GM12878 (cell line): ENCODE data around the gene PSMB5. TPM values are rescaled to one million over a fixed set of nuclear protein-coding genes. Genes with fewer than 3 reads are reported as not detected.

Experiments used
- ATAC-seq: fragments of 200-7000 bp; cut with Tn5 transposase; 3 replicates; pipeline ENCODE4 v1.9.1; 2020; ENCODE audit warnings: mild to moderate bottlenecking, moderate library complexity
- BruUV-seq: library from RNA; stranded (reverse); fragments of 400-500 nt; replicated peaks from 2 replicates; lab custom pipeline; 2021; lab: Mats Ljungman, UMichigan
- CTCF ChIA-PET: fragments of 300-600 bp; sonication (Branson Sonifier 250); formaldehyde crosslinking; extraction: SDS; loops from one replicate; lab custom pipeline; 2021; ENCODE audit warnings: inconsistent platforms; lab: Yijun Ruan, JAX
- POLR2A ChIA-PET: fragments of 350-600 bp; formaldehyde crosslinking; extraction: SDS; loops from one replicate; lab custom pipeline; 2021; ENCODE audit warnings: inconsistent platforms; lab: Charles Lee
- RAD21 ChIA-PET: fragments of 300-600 bp; sonication (Branson Sonifier 250); formaldehyde crosslinking; loops from one replicate; lab custom pipeline; 2023; ENCODE audit warnings: antibody characterized with exemption; ENCODE audit not compliant: unreplicated experiment; lab: Charles Lee
- SMC1A ChIA-PET: fragments of 300-600 bp; sonication (Branson Sonifier 250); formaldehyde crosslinking; loops from one replicate; lab custom pipeline; 2023; ENCODE audit not compliant: unreplicated experiment, uncharacterized antibody; lab: Charles Lee
- DNase-seq: peaks from one replicate; pipeline ENCODE4 v3.0.0-alpha.2; 2011; ENCODE audit warnings: low read depth, low spot score
- FAIRE-seq: peaks from 3 replicates; lab custom pipeline; 2011; peaks lifted over from hg19 to GRCh38; lab: Jason Lieb, UNC
- H2AFZ ChIP-seq: 2 replicates; pipeline ENCODE4 v1.6.0; 2011; ENCODE audit warnings: low read depth, low read length, control low read depth; ENCODE audit not compliant: control insufficient read depth
- H3K27ac ChIP-seq: 2 replicates; pipeline ENCODE4 v1.5.1; 2011; ENCODE audit warnings: control low read depth; ENCODE audit not compliant: control insufficient read depth, insufficient read depth
- H3K27me3 ChIP-seq, 2 experiments: replicated peaks in 1 of 2; 2 replicates each; pipeline versions ENCODE4 v1.6.0 to v1.6.1; 2011; ENCODE audit warnings: low read length in 1 of 2; ENCODE audit not compliant: control insufficient read depth in 2 of 2, insufficient read depth in 2 of 2
- H3K36me3 ChIP-seq, 2 experiments: 2 replicates each; pipeline ENCODE4 v1.5.1; 2011; ENCODE audit warnings: low read length in 1 of 2; ENCODE audit not compliant: control insufficient read depth in 2 of 2, insufficient read depth in 2 of 2
- H3K4me1 ChIP-seq: 2 replicates; pipeline ENCODE4 v1.6.1; 2011; ENCODE audit warnings: mild to moderate bottlenecking, low read length, moderate library complexity, mixed read lengths; ENCODE audit not compliant: control insufficient read depth, insufficient read depth
- H3K4me2 ChIP-seq: 2 replicates; pipeline ENCODE4 v1.6.0; 2011; ENCODE audit warnings: control low read depth; ENCODE audit not compliant: control insufficient read depth, insufficient read depth
- H3K4me3 ChIP-seq: fragments of 200-600 bp; sonication (generic); 2 replicates; pipeline ENCODE4 v1.5.1; 2016
- H3K79me2 ChIP-seq: 2 replicates; pipeline ENCODE4 v1.6.0; 2011; ENCODE audit warnings: low read length; ENCODE audit not compliant: control insufficient read depth, insufficient read depth
- H3K9ac ChIP-seq: 2 replicates; pipeline ENCODE4 v1.8.0; 2011; ENCODE audit warnings: low read length, control low read depth, mixed read lengths; ENCODE audit not compliant: control insufficient read depth, insufficient read depth
- H3K9me3 ChIP-seq: replicated peaks from 3 replicates; pipeline ENCODE4 v1.5.1; 2011; ENCODE audit warnings: mild to moderate bottlenecking, low read length; ENCODE audit not compliant: control insufficient read depth, insufficient read depth
- H4K20me1 ChIP-seq: 2 replicates; pipeline ENCODE4 v1.6.0; 2011; ENCODE audit not compliant: control insufficient read depth, insufficient read depth
- ATF2 ChIP-seq: IDR thresholded peaks from 2 replicates; pipeline ENCODE4 v1.6.1; 2012; ENCODE audit warnings: low read length, inconsistent platforms
- E2F8 ChIP-seq: fragments of 450-650 bp; IDR thresholded peaks from 2 replicates; pipeline ENCODE4 v1.6.1; 2018; ENCODE audit warnings: mild to moderate bottlenecking, low read depth, moderate library complexity; ENCODE audit not compliant: partially characterized antibody
- HDAC2 ChIP-seq: fragments of 200-600 bp; sonication (generic); IDR thresholded peaks from 2 replicates; pipeline ENCODE4 v1.6.1; 2017
- IRF5 ChIP-seq: fragments of 450-650 bp; IDR thresholded peaks from 2 replicates; pipeline ENCODE4 v1.6.1; 2017; ENCODE audit warnings: borderline replicate concordance
- KAT2A ChIP-seq: conservative IDR thresholded peaks from 2 replicates; pipeline ENCODE4 v1.6.1; 2011; ENCODE audit warnings: low read depth, low read length; ENCODE audit not compliant: control insufficient read depth
- MTA2 ChIP-seq: fragments of 450-650 bp; IDR thresholded peaks from 2 replicates; pipeline ENCODE4 v1.6.1; 2016; ENCODE audit warnings: low read depth, mild to moderate bottlenecking, moderate library complexity
- NKRF ChIP-seq: fragments of 450-650 bp; conservative IDR thresholded peaks from 2 replicates; pipeline ENCODE4 v1.6.1; 2017; ENCODE audit warnings: mild to moderate bottlenecking, moderate library complexity
- RAD21 ChIP-seq: IDR thresholded peaks from 2 replicates; pipeline ENCODE4 v1.6.1; 2011; ENCODE audit warnings: mild to moderate bottlenecking, low read depth, low read length, moderate library complexity; ENCODE audit not compliant: insufficient read depth
- WRNIP1 ChIP-seq: IDR thresholded peaks from 2 replicates; pipeline ENCODE4 v1.6.1; 2011; ENCODE audit warnings: low read depth, low read length, improper control_type of control experiment, borderline replicate concordance
- ZZZ3 ChIP-seq: IDR thresholded peaks from 2 replicates; pipeline ENCODE4 v1.6.1; 2011; ENCODE audit warnings: low read depth; ENCODE audit not compliant: control insufficient read depth, insufficient read length
- WGBS: methylation state at CpG from one replicate; pipeline ENCODE4 v1.1.6; 2016; ENCODE audit warnings: low lambda C conversion rate; ENCODE audit not compliant: insufficient replicate concordance, insufficient coverage; ENCODE audit errors: missing lambda C conversion rate; 5-methylcytosine and 5-hydroxymethylcytosine counted together
- in situ Hi-C: fragments of 300-500 bp; cut with MboI; formaldehyde crosslinking; loops from 9 replicates; pipeline ENCODE4 v1.14.3; 2018; ENCODE audit warnings: mixed read lengths
- intact Hi-C: fragments of 100-400 bp; cut with micrococcal nuclease; formaldehyde crosslinking; loops from one replicate; pipeline ENCODE4 v1.14.2; 2022; ENCODE audit not compliant: unreplicated experiment
- polyA plus RNA-seq, 11 experiments: library from polyadenylated mRNA; depleted of rRNA in 4 of 11; unstranded in 6 of 11; stranded (reverse) in 5 of 11; fragments of >200 nt; fragmentation: Nextera tagmentation in 4 of 11; fragmentation: Illumina TruSeq in 1 of 11; extraction: Ambion mirVana in 4 of 11; extraction: Trizol in 1 of 11; gene quantifications; 1 replicate in 1 of 11; 2 replicates in 10 of 11; pipeline versions ENCODE4 v1.2.1 to v1.2.3, GENCODE V29; 2011 to 2016; ENCODE audit warnings: inconsistent platforms in 2 of 11, missing spikeins in 2 of 11, low read depth in 1 of 11
- total RNA-seq, 4 experiments: library from RNA; depleted of rRNA in 3 of 4; stranded (reverse); fragments of >200 nt in 3 of 4; fragmentation: Illumina TruSeq in 1 of 4; extraction: Trizol in 1 of 4; gene quantifications; 2 replicates each; pipeline versions ENCODE4 v1.2.1 to v1.2.3, GENCODE V29; 2013 to 2021

The PSMB5 gene
- total and polyA plus RNA-seq, 10 of the 15 experiments (the other 5 are each of a cell fraction or from before 2014, with no cell fraction given) = 84.5 to 802 (median 144) TPM

GRCh38 chr14:23047751-23048693 lies 13.3 kb upstream of the PSMB5 start:
- DNase-seq (no peak), FAIRE-seq (no peak), ATAC-seq (no peak)
- H3K9me3 ChIP-seq = no peaks in the 10 kb centered on the region
- no peaks in the 10 kb centered on the region for H3K79me2 ChIP-seq
- H4K20me1 ChIP-seq = no peaks in the 10 kb centered on the region
- no peak overlapping the region for H3K27ac ChIP-seq
- intact Hi-C loops = no loop called here
- POLR2A ChIA-PET = interaction anchor here (0.5 kb wide), 1 partner anchor 145 kb away, joined by 4 read pairs; no protein-coding TSS in a partner anchor
- SMC1A ChIA-PET = interaction anchor here (1.8 kb wide), 1 partner anchor 53 kb away, joined by 5 read pairs; no protein-coding TSS in a partner anchor
- BruUV-seq = no TSS peak
- H2AFZ ChIP-seq = no peak overlapping the region
- H3K4me1 ChIP-seq = no peaks in the 10 kb centered on the region
- in situ Hi-C loops = no loop called here
- H3K9ac ChIP-seq = no peak overlapping the region
- H3K4me2 ChIP-seq = no peak overlapping the region
- RAD21 ChIA-PET = no interaction called here
- H3K27me3 ChIP-seq = no peaks in the 10 kb centered on the region; a peak in 2 of 4 replicates
- CTCF ChIA-PET = interaction anchor here (1.2 to 18.3 kb wide), 2 partner anchors 10 to 55 kb away, joined by 3 to 853 read pairs; partner anchors contain the start of genes AJUBA and CDH24
- H3K4me3 ChIP-seq = no peak overlapping the region
- H3K36me3 ChIP-seq = no peaks in the 10 kb centered on the region
- WGBS = 77% methylated on average over 31 of the region's 85 CpGs
- no peak for TF ChIP-seq NKRF
- TF ChIP-seq KAT2A = no peak
- TF ChIP-seq E2F8 = no peak
- TF ChIP-seq MTA2 = no peak
- no peak for TF ChIP-seq RAD21
- TF ChIP-seq HDAC2 = no peak
- no peak for TF ChIP-seq ATF2
- TF ChIP-seq IRF5 = no peak
- no peak for TF ChIP-seq WRNIP1
- TF ChIP-seq ZZZ3 = no peak
